ENCODE results near the gene SLC28A1. TPM values are rescaled to one million over a fixed set of nuclear protein-coding genes. Genes with fewer than 3 reads are reported as not detected.

SLC28A1 gene
- total RNA-seq, 1 experiment from 2014 or later: not detected

DNA sequence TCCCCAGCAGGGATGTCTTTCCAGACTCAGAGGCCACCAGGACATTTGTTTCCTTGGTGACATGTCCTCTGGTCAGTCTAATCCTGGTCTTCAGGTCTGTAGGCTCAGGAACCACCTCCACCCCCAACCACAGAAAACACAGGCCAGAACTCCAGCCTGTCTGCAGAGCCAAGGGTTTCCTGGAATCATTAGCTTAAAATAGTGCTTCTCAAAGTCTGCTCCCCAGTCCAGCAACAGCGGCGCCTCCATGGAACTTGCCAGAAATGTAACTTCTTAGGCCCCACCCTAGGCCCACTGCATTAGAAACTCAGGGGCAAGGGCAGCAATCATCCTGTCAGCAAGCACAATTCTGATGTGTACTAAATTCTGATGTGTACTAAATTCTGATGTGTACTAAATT, 20.0 kb downstream of the SLC28A1 start:
- intact Hi-C loops (cut with micrococcal nuclease): no loop called here
- CTCF ChIA-PET: no interaction called here
- Mint-ChIP-seq H3K27ac (ENCODE audit: low read depth, unreplicated experiment) (no peak overlapping the region), H3K9me3 (ENCODE audit: unreplicated experiment) (no peaks in the 10 kb centered on the region), H3K36me3 (ENCODE audit: insufficient read depth, unreplicated experiment) (no peaks in the 10 kb centered on the region), H3K4me1 (ENCODE audit: insufficient read depth, unreplicated experiment) (no peaks in the 10 kb centered on the region), H3K27me3 (ENCODE audit: insufficient read depth, unreplicated experiment) (peaks cover 8% of the 10 kb centered on the region), H3K4me3 (ENCODE audit: unreplicated experiment) (no peak overlapping the region)
- DNase-seq (ENCODE audit: unreplicated experiment): no peak
- no TSS peak for BruUV-seq (replicated peaks)
- TF ChIP-seq, protein P1, sequence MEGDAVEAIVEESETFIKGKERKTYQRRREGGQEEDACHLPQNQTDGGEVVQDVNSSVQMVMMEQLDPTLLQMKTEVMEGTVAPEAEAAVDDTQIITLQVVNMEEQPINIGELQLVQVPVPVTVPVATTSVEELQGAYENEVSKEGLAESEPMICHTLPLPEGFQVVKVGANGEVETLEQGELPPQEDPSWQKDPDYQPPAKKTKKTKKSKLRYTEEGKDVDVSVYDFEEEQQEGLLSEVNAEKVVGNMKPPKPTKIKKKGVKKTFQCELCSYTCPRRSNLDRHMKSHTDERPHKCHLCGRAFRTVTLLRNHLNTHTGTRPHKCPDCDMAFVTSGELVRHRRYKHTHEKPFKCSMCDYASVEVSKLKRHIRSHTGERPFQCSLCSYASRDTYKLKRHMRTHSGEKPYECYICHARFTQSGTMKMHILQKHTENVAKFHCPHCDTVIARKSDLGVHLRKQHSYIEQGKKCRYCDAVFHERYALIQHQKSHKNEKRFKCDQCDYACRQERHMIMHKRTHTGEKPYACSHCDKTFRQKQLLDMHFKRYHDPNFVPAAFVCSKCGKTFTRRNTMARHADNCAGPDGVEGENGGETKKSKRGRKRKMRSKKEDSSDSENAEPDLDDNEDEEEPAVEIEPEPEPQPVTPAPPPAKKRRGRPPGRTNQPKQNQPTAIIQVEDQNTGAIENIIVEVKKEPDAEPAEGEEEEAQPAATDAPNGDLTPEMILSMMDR (IDR thresholded peaks at IDR 0.05; ENCODE audit: unreplicated experiment): no peak
- POLR2A ChIA-PET: interaction anchor here (0.6 kb wide), 1 partner anchor 25 kb away, joined by 3 read pairs; no protein-coding TSS in a partner anchor

DNA sequence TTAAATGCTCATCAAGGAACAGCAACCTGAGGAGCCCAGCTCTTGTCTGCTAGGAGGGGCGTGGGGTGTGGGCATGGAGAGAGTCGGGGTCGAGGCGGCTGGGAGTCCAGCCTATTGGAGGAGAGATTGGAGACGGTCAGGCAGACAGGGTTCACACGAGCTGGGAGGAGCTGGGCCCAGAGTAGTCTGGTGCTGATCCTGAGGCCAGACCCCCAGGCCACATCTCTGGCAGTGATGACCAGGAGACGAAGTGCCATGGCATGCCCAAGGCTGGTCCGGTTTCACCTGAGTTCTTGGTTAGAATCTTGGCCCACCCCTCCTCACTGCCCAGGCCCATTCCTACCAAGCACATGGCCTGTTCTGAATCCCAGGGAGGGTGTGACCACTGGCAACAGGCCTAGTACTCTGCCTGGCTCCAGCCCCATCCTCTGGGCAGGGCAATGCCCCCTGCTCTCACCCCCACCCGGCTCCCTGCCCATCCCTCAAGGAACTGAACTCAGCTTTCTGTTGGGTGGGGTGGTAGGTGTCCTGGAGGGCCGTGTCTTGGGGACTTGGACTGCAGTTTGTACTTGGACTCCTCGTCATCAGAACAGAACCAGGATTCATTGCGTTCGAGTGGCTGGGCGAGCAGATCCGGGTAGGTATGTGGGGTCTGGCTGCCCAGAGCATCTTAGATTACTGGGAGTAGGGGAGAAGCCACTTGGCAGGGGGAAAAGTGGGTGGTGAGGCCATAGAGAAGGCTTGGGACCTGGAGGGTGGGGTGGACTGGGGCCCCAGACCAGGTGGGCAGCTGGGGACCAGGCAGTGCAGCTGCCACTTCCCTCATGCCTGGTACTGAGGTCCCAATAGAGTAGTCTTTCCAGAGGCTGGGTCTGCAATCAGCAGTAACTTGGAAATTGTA, 20.8 kb downstream of the SLC28A1 start:
- intact Hi-C loops (cut with micrococcal nuclease): no loop called here
- no TSS peak for BruUV-seq (replicated peaks)

DNA sequence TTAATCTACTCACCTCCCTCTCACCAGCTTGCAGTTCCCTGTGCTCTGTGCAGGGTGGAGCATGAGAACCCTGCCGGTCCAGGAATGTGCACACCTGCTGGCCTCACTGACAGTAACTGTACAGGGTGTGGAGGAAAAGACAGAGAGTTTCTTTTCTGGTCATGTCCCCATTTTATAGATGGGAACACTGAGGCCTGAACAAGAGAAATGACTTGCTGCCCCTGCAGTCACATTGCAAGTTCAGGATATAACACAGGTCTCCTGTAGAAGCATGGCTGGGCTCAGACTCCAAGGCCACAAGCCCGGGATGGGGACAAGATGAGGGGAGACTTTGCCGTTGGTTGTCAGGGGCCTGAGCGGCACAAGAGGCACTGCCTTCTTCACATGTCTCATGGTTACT, 23.3 kb downstream of the SLC28A1 start:
- ChIA-PET POLR2A (no interaction called here), CTCF (interaction anchor here (0.8 to 1.0 kb wide), 2 partner anchors 9 to 21 kb away, joined by 3 read pairs; no protein-coding TSS in a partner anchor)
- no peak overlapping the region for H3K4me3 Mint-ChIP-seq (ENCODE audit: unreplicated experiment)
- DNase-seq (ENCODE audit: unreplicated experiment): no peak
- H3K36me3 Mint-ChIP-seq (ENCODE audit: insufficient read depth, unreplicated experiment): no peaks in the 10 kb centered on the region
- TF ChIP-seq, protein P1 (IDR thresholded peaks at IDR 0.05; ENCODE audit: unreplicated experiment): no peak
- no peak overlapping the region for H3K27ac Mint-ChIP-seq (ENCODE audit: low read depth, unreplicated experiment)
- H3K27me3 Mint-ChIP-seq (ENCODE audit: insufficient read depth, unreplicated experiment): no peaks in the 10 kb centered on the region
- H3K4me1 Mint-ChIP-seq (ENCODE audit: insufficient read depth, unreplicated experiment): peaks cover 22% of the 10 kb centered on the region
- no TSS peak for BruUV-seq (replicated peaks)
- H3K9me3 Mint-ChIP-seq (ENCODE audit: unreplicated experiment): no peaks in the 10 kb centered on the region
- intact Hi-C loops (cut with micrococcal nuclease): no loop called here

More for the DNA sequence above, 20.8 kb downstream of the SLC28A1 start:
- POLR2A ChIA-PET: interaction anchor here (1.1 kb wide), 1 partner anchor 10 kb away, joined by 5 read pairs; no protein-coding TSS in a partner anchor
- Mint-ChIP-seq H3K4me3 (ENCODE audit: unreplicated experiment) (no peak overlapping the region), H3K9me3 (ENCODE audit: unreplicated experiment) (no peaks in the 10 kb centered on the region), H3K27me3 (ENCODE audit: insufficient read depth, unreplicated experiment) (no peaks in the 10 kb centered on the region), H3K27ac (ENCODE audit: low read depth, unreplicated experiment) (no peak overlapping the region), H3K36me3 (ENCODE audit: insufficient read depth, unreplicated experiment) (no peaks in the 10 kb centered on the region), H3K4me1 (ENCODE audit: insufficient read depth, unreplicated experiment) (no peaks in the 10 kb centered on the region)
- DNase-seq (ENCODE audit: unreplicated experiment): no peak
- TF ChIP-seq, protein P1 (IDR thresholded peaks at IDR 0.05; ENCODE audit: unreplicated experiment): no peak
- CTCF ChIA-PET: interaction anchor here (0.6 to 0.7 kb wide), 2 partner anchors 11 to 83 kb away, joined by 3 read pairs; no protein-coding TSS in a partner anchor

DNA sequence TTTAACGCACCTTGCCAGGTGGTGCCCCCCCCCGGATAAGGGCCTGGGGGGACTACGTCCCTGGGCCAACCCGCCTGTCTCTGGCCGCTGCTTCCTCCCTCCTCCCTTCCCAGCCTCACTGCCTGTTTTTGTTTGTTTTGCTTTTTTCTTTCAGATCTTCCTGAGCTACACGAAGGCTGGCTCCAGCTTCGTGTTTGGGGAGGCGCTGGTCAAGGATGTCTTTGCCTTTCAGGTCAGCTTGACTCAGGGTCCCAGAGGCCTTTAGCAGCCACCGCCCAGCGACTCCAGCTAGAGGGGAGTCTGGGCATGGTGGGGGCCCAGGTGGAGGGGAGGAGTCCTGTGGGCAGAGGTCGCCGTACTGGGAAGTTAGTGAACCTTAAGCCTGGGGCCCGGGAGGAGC, 24.1 kb downstream of the SLC28A1 start:
- H3K27me3 Mint-ChIP-seq (ENCODE audit: insufficient read depth, unreplicated experiment): no peaks in the 10 kb centered on the region
- H3K9me3 Mint-ChIP-seq (ENCODE audit: unreplicated experiment): no peaks in the 10 kb centered on the region
- no TSS peak for BruUV-seq (replicated peaks)
- no peaks in the 10 kb centered on the region for H3K36me3 Mint-ChIP-seq (ENCODE audit: insufficient read depth, unreplicated experiment)
- DNase-seq (ENCODE audit: unreplicated experiment): no peak
- POLR2A ChIA-PET: interaction anchor here (0.5 kb wide), 1 partner anchor 9 kb away, joined by 3 read pairs; no protein-coding TSS in a partner anchor
- intact Hi-C loops (cut with micrococcal nuclease): no loop called here
- CTCF ChIA-PET: interaction anchor here (1.1 kb wide), 1 partner anchor 63 kb away, joined by 3 read pairs; no protein-coding TSS in a partner anchor
- no peak overlapping the region for H3K4me3 Mint-ChIP-seq (ENCODE audit: unreplicated experiment)
- TF ChIP-seq, protein P1 (IDR thresholded peaks at IDR 0.05; ENCODE audit: unreplicated experiment): no peak
- peaks cover 26% of the 10 kb centered on the region for H3K4me1 Mint-ChIP-seq (ENCODE audit: insufficient read depth, unreplicated experiment)
- no peak overlapping the region for H3K27ac Mint-ChIP-seq (ENCODE audit: low read depth, unreplicated experiment)
